Head of caudate nucleus (tissue), 42 donors: ENCODE results near the gene ADGRG6.
A peak's percentile ranks its signal among the peaks of the same experiment; 100 is the strongest.

Experiments used
- DNase-seq, 42 donors: peaks; one replicate each; pipeline versions ENCODE4 v3.0.0 to v3.0.0-alpha.2; 2020 to 2021; ENCODE audit warnings: mixed read lengths in 7 of 42
- intact Hi-C: fragments of 100-400 bp; cut with DNase I; formaldehyde crosslinking; loops from one replicate; pipeline ENCODE4 v1.15.0; 2022

Gene ADGRG6

DNA sequence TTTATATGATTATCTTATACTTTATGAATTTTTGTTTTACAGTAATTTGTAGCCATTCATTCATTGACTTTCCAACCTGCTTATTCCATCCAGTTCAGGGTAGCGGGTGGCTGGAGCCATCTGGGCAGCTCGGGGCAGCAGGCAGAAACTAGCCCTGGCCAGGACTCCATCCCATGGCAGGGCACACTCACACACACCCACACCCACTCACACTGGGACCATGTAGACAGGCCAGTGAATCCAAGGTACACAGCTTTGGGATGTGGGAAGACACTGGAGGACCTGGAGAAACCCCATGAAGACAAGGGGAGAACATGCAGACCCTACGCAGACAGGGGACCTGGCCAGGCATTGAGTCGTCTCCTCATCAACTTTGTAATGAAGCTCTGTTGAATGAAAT is 84.8 kb downstream of the ADGRG6 start:
- intact Hi-C loops: no loop called here
- DNase-seq: no peak

GRCh38 chr6:142387997-142388815 is 86.4 kb downstream of the ADGRG6 start:
- peak in 2 of 42 donors; percentile 6 to 39 for DNase-seq
- intact Hi-C loops: loop anchor here (2.0 kb wide), 1 partner anchor 241 kb away; the partner anchor contains the start of genes NMBR and VTA1

GRCh38 chr6:142395266-142395665 is 93.5 kb downstream of the ADGRG6 start:
- no peak for DNase-seq
- intact Hi-C loops: no loop called here

DNA sequence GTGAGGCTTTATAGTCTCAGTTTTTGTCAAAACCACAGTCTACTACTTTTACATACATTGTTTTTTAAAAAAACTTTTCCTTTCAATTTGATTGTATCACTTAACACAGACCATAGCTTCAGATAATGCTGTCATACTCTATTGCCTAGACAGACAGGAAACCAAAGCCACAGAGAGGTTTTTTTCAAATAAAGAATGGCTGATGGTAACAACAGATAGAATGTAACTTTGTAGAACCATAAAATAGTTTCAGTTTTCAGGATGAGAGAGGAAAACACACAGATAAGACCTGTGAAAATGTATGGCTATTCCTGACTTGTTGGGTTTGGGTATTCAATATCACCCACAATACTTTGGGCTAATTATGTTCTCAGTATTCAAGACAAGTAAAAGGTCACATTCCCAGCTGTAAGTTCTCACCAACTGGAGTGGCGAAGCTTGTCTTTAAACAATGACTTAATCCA is 94.0 kb downstream of the ADGRG6 start:
- DNase-seq: no peak
- intact Hi-C loops: no loop called here

DNA sequence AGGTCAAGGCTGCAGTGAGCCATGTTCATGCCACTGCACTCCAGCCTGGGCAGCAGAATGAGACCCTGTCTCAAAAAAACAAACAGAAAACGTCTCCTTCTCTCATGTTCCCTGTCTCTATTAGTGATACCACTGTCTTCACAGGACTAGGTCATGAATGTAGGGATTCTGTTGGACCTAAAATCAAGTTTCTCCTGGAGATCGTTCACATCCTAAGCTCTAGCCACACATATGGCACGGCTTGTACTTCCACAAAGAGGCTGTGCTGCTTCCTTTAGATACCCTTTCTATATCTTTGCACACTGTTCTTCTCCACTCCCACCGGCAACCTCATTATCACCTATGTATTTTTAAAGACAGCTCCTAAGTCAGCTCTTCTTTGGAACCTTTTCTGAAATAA is 96.5 kb downstream of the ADGRG6 start:
- no peak for DNase-seq
- intact Hi-C loops: no loop called here

DNA sequence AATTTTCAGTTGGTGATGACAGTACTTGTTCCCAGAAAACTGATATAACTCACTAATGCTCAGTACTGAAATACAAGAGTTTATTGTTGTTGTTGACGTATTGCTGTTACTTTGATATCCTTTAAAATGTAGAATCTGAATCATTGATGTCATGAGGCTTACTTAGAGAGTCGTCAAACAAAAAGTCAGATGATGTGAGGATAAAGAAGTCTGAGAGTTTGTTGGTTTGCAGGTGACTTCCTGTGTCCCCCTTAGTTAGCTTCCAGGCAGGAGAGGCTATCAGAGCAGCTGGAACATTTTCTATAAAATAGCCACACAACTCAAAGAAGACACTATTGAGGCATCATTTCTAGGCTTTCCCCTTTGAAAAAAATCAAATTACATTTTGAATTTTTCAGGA is 97.9 kb downstream of the ADGRG6 start:
- no peak for DNase-seq
- intact Hi-C loops: no loop called here

- DNase-seq: no peak
- intact Hi-C loops: no loop called here
Observed at GRCh38 chr6:142400495-142400894, 98.7 kb downstream of the ADGRG6 start.

DNA sequence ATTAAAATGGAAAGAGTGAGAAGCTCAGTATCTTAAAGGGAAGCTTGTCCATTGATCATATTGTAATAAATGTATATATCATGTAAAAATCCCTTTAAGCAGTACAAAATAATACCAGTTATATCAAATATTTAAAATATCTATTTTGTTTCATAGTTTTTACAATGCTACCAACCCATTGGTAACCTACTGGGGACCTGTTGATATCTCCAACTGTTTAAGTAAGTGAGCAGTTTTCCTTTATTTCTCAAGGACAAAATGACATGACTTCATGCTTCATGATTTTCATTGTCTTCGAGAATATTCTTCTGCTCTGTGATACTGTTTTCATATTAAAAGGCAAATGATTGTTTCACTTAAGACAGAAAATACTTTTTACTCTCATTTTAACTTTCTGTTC is 100.0 kb downstream of the ADGRG6 start:
- intact Hi-C loops: no loop called here
- no peak for DNase-seq

DNA sequence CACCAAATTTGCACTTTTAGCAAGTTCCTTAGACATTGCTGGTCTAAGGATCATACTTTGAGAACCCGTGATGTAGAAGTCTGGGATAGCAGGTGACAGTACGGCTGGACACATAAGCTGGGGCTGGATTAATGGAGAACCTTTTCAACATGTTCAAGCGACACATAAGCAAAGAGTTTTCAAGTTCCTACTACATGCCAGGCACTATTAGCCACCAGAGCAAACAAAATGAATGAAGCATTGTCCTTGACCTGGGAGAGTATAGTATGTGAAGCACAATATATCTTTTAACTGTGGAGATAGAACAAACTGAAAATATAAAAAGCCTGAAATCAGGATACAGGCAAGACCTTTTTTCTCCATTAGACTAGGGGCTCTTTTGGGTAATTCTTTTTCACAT is 102.9 kb downstream of the ADGRG6 start:
- intact Hi-C loops: no loop called here
- DNase-seq: no peak

DNA sequence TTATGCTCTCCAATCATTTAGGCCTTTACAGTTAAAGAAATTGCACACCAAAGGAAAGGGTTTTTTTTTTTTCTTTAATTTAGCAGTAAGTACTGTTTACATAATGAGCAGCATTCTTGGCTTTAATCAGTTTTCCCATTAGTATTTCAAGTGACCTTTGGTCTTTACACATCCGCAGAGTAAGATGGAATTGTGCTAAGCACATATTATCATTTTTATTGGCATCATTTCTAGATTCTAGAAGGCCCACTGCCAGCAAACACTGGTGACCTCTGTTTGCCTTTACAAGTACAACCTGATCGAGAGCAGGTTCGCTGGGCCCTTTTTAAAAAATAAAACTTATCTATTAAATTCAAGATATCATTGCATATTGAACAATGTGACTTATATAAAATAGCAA is 104.3 kb downstream of the ADGRG6 start:
- intact Hi-C loops: no loop called here
- DNase-seq: no peak

- intact Hi-C loops: no loop called here
Observed at GRCh38 chr6:142407685-142408273, 106.0 kb downstream of the ADGRG6 start.

DNA sequence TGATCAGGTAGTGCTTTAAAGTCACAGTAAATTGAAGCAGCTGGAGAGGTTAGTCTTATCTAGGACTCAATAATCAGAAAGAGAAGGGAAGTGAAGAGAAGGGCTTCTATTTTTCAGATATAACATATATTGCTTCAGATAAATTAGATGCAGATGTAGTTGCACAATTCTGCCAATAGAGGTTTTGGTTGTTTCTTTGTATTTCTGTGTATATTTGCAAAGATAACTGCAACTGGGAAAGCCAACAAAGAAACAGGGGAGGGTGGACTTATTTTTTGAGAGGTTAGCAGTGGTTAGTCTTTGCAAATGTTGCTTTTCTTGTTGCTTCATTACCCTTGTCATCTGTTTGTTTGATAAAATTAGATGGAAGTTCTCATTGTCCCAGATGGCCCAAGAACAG is 106.6 kb downstream of the ADGRG6 start:
- intact Hi-C loops: no loop called here

More at GRCh38 chr6:142407685-142408273, 106.0 kb downstream of the ADGRG6 start:
- no peak for DNase-seq

DNA sequence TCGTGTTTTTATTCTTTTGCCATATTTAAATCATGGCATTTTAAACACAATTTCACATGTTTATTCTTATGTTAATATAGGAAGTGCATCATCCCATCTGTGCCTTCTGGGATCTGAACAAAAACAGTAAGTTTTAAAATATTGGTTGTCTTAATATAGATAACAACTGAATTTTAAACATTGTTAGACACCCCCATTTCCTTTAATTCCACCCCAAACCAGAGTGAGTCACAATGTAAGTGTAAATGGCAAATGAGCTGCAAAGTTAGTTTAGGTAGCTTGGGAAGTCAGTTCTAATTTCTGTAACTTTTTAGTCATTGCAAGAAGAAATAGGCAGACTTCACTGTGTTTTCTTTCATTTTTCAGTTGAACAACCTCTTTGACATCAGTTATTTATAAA is 108.0 kb downstream of the ADGRG6 start:
- intact Hi-C loops: no loop called here

More for the DNA sequence above, 106.6 kb downstream of the ADGRG6 start:
- no peak for DNase-seq

GRCh38 chr6:142411145-142411544 is 109.3 kb downstream of the ADGRG6 start:
- intact Hi-C loops: no loop called here
- no peak for DNase-seq

More for the DNA sequence above, 108.0 kb downstream of the ADGRG6 start:
- DNase-seq: no peak

DNA sequence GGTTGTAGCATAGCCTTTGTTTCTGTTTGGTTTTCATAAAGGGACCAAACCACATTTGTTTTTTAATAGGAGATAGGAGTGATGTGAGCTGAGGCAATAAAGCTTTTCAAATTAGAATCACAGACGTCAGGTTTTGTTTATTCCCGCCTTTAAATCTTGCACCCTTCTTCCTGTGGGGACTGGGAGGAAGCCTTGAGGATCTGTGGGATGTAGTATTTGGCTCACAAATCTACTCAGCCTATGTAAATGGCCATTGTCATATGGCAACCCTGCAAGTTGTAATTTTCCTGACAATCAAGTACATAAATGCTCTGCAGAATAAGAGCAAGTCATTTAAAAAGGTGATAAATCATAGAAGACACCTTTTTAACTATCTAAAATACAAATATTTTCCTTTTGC is 110.4 kb downstream of the ADGRG6 start:
- intact Hi-C loops: no loop called here
- DNase-seq: no peak

GRCh38 chr6:142412658-142413057 is 110.9 kb downstream of the ADGRG6 start:
- intact Hi-C loops: no loop called here

GRCh38 chr6:142413111-142413510 is 111.3 kb downstream of the ADGRG6 start:
- DNase-seq: no peak
- intact Hi-C loops: no loop called here

More at GRCh38 chr6:142412658-142413057, 110.9 kb downstream of the ADGRG6 start:
- DNase-seq: no peak

DNA sequence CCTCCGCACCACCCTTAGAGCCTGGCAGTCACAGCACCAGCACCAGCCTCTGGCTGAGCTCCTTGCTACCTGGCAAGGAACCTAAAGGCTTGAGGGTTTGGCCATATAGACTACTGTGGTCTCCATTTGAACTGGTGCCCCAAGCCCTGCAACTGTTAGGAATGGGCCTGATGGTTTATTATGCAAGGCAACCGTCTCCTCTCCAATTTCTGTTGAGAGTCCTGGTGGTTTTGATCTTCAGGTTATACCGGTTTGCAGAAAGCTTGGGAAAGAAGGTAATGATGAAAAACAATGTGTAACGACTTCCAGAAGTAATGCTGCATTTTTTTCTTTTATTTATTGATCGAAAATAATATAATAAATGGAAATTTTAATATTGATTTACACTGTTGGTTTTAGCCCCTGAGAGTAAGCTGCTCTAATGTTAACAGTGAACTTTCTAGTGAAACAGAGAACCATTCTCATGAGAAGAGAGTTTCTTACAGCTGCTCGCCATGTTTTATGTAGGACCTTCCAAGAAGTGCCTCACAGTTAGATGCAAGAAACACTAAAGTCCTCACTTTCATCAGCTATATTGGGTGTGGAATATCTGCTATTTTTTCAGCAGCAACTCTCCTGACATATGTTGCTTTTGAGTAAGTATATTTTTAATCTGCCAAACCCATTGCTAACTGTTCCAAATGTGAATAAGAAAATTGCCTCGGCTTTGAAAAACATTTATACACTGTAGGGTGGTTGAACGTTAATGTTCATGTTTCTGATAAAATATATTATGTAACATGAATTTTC is 112.8 kb downstream of the ADGRG6 start:
- intact Hi-C loops: no loop called here
- DNase-seq: no peak

DNA sequence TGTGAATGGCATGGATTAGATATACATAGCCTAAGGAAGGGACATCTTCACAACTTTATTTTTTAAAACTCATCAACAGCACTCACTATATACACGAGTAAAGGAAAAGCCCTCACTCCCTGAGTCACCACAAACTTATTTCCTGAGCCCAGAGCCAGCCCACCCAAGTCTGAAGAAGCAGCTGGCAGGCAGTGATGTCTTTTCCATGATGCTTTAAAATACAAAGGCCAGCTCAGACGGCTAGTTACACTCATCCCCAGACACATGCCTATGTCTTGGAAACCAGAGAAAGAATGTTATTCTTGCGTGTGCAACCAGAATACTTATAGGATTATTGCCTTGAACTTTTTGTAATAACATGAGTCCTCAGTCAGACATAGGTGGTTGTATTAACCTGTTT is 114.4 kb downstream of the ADGRG6 start:
- intact Hi-C loops: no loop called here
- DNase-seq: no peak

DNA sequence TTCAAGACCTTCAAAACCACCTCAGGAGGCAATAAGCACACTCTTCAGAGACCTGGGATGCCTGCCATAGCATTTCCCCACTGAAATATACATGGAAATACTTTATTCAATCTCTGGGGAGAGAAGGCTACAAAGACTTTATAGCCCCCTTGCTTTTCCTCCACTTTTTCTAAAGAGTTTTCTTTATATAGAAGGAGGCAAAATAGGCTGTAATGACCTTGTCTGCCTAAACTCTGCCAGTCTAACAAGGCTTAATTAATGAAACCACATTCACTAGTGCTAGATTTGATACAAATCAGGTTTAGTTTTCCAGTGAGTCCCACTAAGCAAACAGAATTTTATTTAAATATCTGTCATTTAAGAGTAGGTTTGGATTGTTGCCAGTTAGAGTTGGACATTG is 114.9 kb downstream of the ADGRG6 start:
- no peak for DNase-seq
- intact Hi-C loops: no loop called here
